ENCODE data around the gene MAP4K5. TPM values are rescaled to one million over a fixed set of nuclear protein-coding genes. Genes with fewer than 3 reads are reported as not detected.

Gene MAP4K5
- total RNA-seq, 4 donors from 2014 or later: 40.8 to 173 (median 105) TPM

- TF ChIP-seq POLR2AphosphoS5 (IDR thresholded peaks at IDR 0.05) (peak in 1 of 3 donors; percentile 25), POLR2A (IDR thresholded peaks at IDR 0.05) (no peak)
- Histone ChIP-seq H3K27ac (peak overlapping the region in 1 of 4 donors; percentile 6), H3K27me3 (no peaks in the 10 kb centered on the region), H3K9me3 (no peaks in the 10 kb centered on the region), H3K4me1 (no peaks in the 10 kb centered on the region), H3K4me3 (no peak overlapping the region), H3K36me3 (peaks cover 0 to 56% (median 20%) of the 10 kb centered on the region in 4 donors)
- WGBS, 2 donors (ENCODE audit: low coverage in 1 of 2): 67 to 76% methylated on average over 3 of the region's 3 CpGs
- no peak for DNase-seq
- in situ Hi-C loops (cut with MboI; ENCODE audit: low pct_ligation_motif_present in 1 of 4, low pct_unique_long_range_greater_than_20kb in 1 of 4, low sequenced_read_pairs in 3 of 4): no loop called here
- intact Hi-C loops (cut with DNase I; ENCODE audit: low total_unique reads): no loop called here
Observed at GRCh38 chr14:50452979-50453705, 79.2 kb downstream of the MAP4K5 start.

DNA sequence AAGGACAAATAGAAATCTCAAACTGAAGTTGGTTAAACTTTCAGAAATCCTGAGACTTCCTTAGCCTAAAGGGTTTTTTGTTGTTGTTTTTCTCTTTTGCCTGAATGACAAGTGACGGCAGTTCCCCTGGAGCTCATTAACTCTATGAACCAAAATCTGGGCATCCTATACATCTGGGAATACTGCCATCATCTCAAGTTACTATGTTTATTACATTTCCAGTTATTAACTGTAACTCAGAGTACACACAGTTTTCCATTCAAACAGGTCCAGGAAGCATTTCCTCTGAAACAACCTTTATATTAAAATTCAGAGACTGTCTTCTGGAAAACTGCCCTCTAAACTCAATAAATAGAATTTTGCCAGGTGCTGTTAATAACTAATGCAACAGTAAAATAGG is 80.1 kb downstream of the MAP4K5 start:
- H3K4me3 ChIP-seq: no peak overlapping the region
- TF ChIP-seq, protein P1, sequence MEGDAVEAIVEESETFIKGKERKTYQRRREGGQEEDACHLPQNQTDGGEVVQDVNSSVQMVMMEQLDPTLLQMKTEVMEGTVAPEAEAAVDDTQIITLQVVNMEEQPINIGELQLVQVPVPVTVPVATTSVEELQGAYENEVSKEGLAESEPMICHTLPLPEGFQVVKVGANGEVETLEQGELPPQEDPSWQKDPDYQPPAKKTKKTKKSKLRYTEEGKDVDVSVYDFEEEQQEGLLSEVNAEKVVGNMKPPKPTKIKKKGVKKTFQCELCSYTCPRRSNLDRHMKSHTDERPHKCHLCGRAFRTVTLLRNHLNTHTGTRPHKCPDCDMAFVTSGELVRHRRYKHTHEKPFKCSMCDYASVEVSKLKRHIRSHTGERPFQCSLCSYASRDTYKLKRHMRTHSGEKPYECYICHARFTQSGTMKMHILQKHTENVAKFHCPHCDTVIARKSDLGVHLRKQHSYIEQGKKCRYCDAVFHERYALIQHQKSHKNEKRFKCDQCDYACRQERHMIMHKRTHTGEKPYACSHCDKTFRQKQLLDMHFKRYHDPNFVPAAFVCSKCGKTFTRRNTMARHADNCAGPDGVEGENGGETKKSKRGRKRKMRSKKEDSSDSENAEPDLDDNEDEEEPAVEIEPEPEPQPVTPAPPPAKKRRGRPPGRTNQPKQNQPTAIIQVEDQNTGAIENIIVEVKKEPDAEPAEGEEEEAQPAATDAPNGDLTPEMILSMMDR (IDR thresholded peaks at IDR 0.05): no peak
- TF ChIP-seq EP300 (IDR thresholded peaks at IDR 0.05; ENCODE audit: low read depth) (no peak), POLR2A (IDR thresholded peaks at IDR 0.05) (no peak), POLR2AphosphoS5 (IDR thresholded peaks at IDR 0.05) (no peak)
- DNase-seq: no peak
- intact Hi-C loops (cut with DNase I; ENCODE audit: low total_unique reads): no loop called here
- in situ Hi-C loops (cut with MboI; ENCODE audit: low pct_ligation_motif_present in 1 of 4, low pct_unique_long_range_greater_than_20kb in 1 of 4, low sequenced_read_pairs in 3 of 4): no loop called here
- no peaks in the 10 kb centered on the region for H3K9me3 ChIP-seq
- H3K27ac ChIP-seq: no peak overlapping the region
- no peaks in the 10 kb centered on the region for H3K4me1 ChIP-seq
- WGBS, 2 donors (ENCODE audit: low coverage in 1 of 2): 93% methylated on average over 1 of the region's 1 CpG; no CpG with 5 or more reads in 1 of the 2 donors
- H3K36me3 ChIP-seq: peaks cover 0 to 63% (median 20%) of the 10 kb centered on the region in 4 donors
- H3K27me3 ChIP-seq: no peaks in the 10 kb centered on the region

DNA sequence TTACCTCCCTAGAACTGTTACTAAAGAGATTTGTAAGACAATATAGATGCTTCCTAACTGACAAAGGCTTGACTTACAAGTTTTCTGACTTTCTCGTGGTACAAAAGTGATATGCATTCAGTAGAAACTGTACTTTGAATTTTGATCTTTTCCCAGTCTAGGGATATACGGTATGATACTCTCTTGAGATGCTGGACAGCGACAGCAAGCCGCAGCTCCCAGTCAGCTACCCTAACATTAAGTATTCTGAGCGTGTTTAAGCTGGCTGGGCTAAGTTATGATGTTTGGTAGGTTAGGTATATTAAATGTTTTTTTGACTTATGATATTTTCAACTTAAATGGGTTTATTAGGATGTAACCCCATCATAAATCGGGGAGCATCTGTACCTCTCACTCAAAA is 80.5 kb downstream of the MAP4K5 start:
- in situ Hi-C loops (cut with MboI; ENCODE audit: low pct_ligation_motif_present in 1 of 4, low pct_unique_long_range_greater_than_20kb in 1 of 4, low sequenced_read_pairs in 3 of 4) (no loop called here), intact Hi-C loops (cut with DNase I; ENCODE audit: low total_unique reads) (no loop called here)
- no peaks in the 10 kb centered on the region for H3K27me3 ChIP-seq
- H3K4me1 ChIP-seq: no peaks in the 10 kb centered on the region
- no peaks in the 10 kb centered on the region for H3K9me3 ChIP-seq
- DNase-seq: no peak
- 91 to 97% methylated on average over 6 of the region's 6 CpGs for WGBS, 2 donors (ENCODE audit: low coverage in 1 of 2)
- TF ChIP-seq POLR2A (IDR thresholded peaks at IDR 0.05) (no peak), POLR2AphosphoS5 (IDR thresholded peaks at IDR 0.05) (no peak), EP300 (IDR thresholded peaks at IDR 0.05; ENCODE audit: low read depth) (no peak)
- TF ChIP-seq, protein P1 (IDR thresholded peaks at IDR 0.05): no peak
- no peak overlapping the region for H3K4me3 ChIP-seq
- H3K27ac ChIP-seq: no peak overlapping the region
- peaks cover 0 to 62% (median 18%) of the 10 kb centered on the region in 4 donors for H3K36me3 ChIP-seq

DNA sequence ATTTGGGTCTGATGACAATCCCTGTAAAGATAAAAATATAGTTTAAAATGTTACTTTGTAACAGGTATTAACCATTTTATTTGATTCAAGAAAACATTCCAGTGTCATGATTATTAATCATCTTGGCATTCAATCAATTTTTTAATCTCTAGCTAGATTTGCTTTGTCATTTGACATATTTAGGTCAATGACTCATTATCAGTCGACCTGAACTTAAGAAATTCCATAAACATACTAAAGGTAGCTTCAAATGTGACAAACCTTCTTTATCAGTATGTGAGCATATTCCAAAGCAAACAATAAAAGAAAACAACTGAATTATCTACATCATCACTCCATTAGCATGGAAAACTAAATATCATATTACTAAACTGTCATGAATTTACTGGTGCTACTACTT is 84.9 kb downstream of the MAP4K5 start:
- Histone ChIP-seq H3K4me1 (no peaks in the 10 kb centered on the region), H3K36me3 (peaks cover 0 to 75% (median 21%) of the 10 kb centered on the region in 4 donors), H3K27ac (no peak overlapping the region), H3K4me3 (no peak overlapping the region), H3K27me3 (no peaks in the 10 kb centered on the region), H3K9me3 (no peaks in the 10 kb centered on the region)
- in situ Hi-C loops (cut with MboI; ENCODE audit: low pct_ligation_motif_present in 1 of 4, low pct_unique_long_range_greater_than_20kb in 1 of 4, low sequenced_read_pairs in 3 of 4) (no loop called here), intact Hi-C loops (cut with DNase I; ENCODE audit: low total_unique reads) (no loop called here)
- WGBS, 2 donors (ENCODE audit: low coverage in 1 of 2): 40 to 50% methylated on average over 1 of the region's 1 CpG
- DNase-seq: no peak
- TF ChIP-seq POLR2A (IDR thresholded peaks at IDR 0.05) (no peak), EP300 (IDR thresholded peaks at IDR 0.05; ENCODE audit: low read depth) (no peak), POLR2AphosphoS5 (IDR thresholded peaks at IDR 0.05) (no peak)
- TF ChIP-seq, protein P1 (IDR thresholded peaks at IDR 0.05): no peak

Measured in transverse colon (tissue), 4 donors.